Stimulated activated CD8-positive, alpha-beta memory T cell treated with anti-CD3 and anti-CD28 coated beads, Interleukin-4, amount 100 ng/mL, for 24 hours (primary cell): ENCODE results near the gene PREX1.
A peak's percentile ranks its signal among the peaks of the same experiment; 100 is the strongest.
"Not testable (repeated sequence)": the region's sequence is repeated elsewhere in the genome, so short reads cannot be mapped to it uniquely, and the experiment has no call there.

Experiments used
- DNase-seq: peaks from one replicate; pipeline ENCODE4 v3.0.0-alpha.2; 2020; ENCODE audit warnings: low read depth

The PREX1 gene, protein sequence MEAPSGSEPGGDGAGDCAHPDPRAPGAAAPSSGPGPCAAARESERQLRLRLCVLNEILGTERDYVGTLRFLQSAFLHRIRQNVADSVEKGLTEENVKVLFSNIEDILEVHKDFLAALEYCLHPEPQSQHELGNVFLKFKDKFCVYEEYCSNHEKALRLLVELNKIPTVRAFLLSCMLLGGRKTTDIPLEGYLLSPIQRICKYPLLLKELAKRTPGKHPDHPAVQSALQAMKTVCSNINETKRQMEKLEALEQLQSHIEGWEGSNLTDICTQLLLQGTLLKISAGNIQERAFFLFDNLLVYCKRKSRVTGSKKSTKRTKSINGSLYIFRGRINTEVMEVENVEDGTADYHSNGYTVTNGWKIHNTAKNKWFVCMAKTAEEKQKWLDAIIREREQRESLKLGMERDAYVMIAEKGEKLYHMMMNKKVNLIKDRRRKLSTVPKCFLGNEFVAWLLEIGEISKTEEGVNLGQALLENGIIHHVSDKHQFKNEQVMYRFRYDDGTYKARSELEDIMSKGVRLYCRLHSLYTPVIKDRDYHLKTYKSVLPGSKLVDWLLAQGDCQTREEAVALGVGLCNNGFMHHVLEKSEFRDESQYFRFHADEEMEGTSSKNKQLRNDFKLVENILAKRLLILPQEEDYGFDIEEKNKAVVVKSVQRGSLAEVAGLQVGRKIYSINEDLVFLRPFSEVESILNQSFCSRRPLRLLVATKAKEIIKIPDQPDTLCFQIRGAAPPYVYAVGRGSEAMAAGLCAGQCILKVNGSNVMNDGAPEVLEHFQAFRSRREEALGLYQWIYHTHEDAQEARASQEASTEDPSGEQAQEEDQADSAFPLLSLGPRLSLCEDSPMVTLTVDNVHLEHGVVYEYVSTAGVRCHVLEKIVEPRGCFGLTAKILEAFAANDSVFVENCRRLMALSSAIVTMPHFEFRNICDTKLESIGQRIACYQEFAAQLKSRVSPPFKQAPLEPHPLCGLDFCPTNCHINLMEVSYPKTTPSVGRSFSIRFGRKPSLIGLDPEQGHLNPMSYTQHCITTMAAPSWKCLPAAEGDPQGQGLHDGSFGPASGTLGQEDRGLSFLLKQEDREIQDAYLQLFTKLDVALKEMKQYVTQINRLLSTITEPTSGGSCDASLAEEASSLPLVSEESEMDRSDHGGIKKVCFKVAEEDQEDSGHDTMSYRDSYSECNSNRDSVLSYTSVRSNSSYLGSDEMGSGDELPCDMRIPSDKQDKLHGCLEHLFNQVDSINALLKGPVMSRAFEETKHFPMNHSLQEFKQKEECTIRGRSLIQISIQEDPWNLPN (N-terminal part only)

DNA sequence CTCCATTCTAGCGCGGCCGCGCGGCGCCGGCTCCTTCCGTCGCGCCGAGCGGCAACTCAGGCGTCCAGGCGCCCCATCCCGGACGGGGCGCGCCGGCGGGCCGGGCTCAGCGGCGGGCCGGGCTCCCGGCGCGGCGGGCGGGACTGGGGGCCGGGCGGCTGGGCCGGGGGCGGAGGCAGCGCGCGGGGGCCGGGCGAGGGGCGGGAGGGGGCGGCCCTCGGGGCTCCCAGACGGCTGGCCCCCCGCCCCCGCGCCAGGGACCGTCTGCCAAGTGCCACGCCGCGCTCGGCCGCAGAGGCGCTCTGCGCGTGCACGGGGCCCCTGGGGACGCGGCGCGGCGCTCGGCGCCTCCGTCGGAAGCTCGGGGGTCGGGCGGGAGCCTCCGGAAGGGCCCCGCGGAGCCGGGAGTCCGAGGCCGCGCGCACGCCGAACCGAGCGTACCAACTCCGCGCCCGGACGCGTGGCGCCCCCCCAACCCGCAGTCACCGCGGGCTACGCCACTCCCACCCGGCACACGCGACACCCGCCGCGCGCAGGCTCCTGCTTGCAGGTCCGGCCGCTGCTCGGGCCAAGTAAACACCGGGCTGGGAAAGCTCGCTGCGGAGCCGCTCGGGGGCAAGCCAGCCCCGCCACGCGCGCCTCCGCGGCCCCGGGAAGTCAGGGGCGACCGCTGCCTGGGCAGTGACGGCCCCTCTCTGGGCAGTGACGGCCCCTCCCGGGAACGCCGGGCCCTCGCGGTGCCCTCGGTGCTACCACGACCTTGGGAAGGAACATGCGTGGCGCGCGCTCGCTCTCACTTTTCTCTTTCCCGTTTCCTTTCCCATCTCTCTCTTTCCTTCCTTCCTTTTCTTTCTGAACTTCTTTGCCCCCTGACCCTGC is at the start of gene PREX1:
PREX1 (minus strand) TSS at position 145 of the 879 bp plus-strand sequence; CDS start at position 6, 139 bp downstream.
- DNase-seq, result peak; percentile 81

- no peak for DNase-seq
Observed at GRCh38 chr20:48877304-48877703, 49.5 kb upstream of the PREX1 start.

DNA sequence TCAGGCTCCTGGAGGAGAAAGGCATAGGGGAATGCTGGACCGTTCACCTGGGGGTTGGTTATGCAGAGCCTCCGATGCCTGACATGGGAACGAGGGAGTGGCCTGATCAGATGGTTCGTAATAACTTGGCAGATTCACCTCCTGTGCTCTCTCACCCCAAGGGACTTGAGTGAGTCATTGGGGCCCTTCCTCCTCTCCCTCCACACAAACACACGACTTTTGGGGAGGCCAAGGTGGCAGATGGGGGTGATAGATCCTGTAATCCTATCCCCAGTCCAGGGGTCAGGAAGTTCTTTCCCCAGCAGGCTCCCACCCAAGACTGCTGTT is 48.1 kb upstream of the PREX1 start:
- DNase-seq, result no peak

- no peak for DNase-seq
Observed at GRCh38 chr20:48875233-48875913, 47.6 kb upstream of the PREX1 start.

DNA sequence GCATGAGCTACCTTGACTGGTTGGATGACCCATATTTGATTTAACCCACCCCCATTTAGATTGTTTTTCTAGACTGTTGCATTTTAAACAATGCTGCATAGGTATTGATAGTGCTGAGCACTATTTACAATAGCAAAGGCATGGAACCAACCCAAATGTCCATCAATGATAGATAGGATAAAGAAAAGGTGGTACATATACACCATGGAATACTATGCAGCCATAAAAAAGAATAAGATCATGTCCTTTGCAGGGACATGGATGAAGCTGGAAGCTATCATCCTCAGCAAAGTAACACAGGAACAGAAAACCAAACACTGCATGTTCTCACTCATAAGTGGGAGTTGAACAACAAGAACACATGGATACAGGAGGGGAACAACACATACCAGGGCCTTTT is 41.6 kb upstream of the PREX1 start:
- not testable (repeated sequence) for DNase-seq

DNA sequence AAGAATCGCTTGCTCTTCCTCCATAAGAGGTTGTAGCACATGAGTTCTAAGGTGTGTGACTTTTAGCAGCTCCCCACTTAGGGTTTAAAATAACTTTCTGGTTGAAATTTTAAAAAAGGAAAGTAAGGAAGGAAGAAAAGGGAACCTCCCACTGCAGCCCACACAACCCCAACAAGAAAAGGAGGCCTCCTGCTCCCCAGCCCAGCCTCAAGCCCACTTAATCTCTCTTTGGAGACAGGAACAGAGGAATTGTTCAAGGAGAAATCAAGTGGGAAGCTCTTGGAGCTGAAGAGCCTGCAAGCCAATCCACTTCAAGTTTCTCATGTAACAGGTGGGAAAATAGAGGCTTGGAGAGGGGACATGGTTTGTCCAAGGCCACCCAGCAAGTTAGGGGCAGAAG is 39.1 kb upstream of the PREX1 start:
- DNase-seq, result no peak

DNA sequence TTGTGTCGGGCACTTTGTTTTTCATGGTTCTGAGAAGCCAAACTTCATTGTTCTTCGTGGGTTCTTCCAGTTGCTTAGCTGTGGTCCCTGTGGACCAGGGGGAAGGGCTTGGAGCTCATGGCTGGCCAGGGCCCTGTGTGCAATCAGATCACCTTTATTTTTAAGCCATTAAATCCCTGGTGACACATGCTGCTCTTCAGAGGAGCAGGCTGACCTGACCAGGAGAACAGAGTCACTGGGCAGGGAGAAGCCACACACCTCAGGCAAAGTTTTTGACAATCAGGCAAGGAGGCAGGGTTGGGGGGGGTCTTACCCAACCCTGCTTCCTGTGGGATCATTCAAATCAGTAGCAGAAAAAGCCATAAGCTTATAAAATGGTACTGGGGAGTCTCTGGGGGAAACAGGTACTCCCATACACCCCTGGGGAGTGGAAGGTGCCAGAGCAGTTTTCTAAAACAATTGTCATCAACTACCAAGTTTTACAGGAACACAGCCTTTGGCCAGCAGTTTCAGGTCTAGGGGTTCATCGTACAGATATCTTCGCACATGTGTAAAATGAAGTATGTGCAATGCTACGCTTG is 37.0 kb upstream of the PREX1 start:
- no peak for DNase-seq

DNA sequence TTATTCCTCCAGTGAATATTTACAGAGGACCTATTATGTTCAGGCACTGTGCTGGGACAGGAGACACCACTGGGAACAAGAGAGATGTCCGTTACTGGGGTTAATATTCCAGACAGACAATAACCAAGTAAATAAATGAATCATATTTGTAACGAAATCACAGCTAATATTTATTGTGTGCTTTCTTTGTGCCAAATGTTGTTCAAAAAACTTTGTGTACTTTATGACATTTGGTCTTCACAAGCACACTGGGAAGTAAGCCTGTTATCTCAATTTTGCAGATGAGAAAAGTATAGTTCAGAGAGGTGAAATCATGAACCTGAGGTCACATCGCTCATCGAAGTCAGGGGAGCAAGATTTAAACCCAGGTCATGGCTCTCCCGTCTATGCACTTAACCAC is 36.5 kb upstream of the PREX1 start:
- DNase-seq, result no peak

DNA sequence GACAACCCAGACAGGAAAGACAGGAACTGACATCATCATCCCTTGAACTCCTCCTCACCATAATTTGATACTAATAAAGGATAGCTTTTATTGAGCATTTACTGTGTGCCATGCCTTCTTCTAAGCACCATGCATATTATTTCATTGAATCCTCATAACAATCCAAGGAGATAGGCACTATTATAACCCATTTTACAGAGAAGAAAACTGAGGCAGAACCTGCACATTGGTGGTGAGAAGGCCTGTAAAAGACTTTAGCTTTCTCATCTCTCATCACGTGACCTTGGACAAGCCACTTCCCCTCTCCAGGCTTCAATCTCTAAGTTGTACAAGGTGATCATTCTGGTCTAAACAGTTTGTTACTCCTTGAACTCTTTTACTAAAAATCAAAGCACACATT is 34.5 kb upstream of the PREX1 start:
- DNase-seq, result no peak

GRCh38 chr20:48861444-48861843 is 33.6 kb upstream of the PREX1 start:
- no peak for DNase-seq

DNA sequence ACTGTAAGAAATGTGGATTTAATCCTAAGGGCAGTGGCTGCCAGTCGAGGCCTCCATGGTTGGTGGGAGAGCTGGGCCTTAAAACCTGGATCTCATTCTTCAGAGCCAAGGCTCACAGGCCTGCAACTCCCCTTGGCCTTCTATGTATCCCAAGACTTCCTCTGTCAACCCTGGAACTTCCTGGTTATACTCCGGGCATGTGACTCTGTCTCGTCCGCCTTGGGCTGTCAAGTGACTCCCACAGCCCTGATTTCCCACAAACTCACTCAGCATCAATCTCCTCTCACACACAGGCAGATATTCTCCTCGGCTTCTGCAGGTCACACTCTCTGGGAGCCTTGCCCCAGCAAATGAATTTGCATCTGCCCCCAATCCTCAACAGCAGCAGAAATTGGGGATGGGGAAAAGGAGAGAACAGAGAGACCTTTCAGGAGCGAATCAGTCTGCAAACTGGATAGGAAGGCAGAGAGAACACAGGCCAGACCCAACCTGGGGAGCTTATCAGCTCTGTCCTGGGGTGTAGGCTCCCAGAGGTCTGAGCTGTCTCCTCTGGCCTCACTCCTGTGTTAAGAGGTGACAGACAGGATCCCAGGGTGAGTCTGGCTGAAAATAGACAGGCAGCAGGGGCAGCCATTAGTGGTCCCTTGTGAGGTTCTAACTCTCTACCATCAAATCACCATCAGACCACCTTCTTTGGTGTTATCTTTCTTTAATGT is 30.4 kb upstream of the PREX1 start:
- no peak for DNase-seq

GRCh38 chr20:48856130-48856529 is 28.3 kb upstream of the PREX1 start:
- DNase-seq, result no peak

DNA sequence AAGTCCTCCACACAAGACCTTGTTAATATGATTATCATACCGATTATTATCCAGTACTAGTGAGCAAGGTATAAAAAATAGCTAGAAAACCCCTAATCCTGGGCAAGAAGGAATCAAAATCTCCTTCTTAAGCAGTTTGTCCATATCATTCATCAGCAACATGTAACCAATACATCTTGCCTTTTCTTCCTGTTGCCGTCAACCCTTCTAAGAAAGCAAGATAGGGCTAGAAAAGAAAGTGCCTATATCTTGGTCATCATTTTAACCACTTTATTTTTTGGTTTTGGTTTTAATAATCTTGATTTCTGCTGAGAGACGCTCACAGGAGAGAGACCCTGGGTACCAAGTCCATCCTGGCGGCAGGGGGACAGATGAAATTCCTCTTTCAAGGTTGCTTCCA is 27.2 kb upstream of the PREX1 start:
- DNase-seq, result no peak

DNA sequence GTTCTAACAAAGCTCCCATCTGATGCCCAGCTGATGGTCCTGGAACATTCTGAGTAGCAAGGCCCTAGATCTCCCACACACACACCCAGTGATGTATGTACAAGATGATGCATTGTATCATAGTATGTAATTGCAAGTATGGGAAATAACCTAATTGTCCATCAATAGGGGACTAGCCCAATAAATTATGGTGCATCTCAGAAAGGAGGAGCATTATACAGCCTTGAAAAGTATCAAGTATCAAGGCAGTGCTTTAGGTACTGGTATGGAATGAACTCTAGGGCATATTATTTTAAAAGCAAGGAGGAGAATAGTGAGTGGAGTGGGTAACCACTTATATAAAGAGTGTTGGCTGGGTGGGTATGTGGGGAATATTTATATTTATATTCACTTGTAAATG is 24.8 kb upstream of the PREX1 start:
- DNase-seq, result no peak

DNA sequence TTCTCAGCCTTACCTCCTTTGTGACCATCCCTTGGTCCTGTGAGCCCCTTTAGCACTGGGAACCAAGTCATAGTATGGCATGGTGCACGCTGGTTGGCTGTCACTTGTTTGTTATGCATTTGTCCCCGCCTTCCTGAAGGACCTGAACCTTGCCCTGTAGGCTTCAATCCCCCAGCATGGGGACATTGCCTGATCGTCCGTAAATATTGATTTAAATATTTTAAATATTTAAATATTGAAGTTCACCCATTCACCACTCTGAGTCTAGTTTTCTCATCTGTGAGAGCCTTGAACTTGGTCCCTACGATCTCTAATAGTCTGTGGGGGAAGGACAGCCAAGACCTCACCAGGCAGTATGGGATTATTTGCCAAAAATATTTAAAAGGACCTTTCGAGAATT is 23.8 kb upstream of the PREX1 start:
- no peak for DNase-seq

GRCh38 chr20:48850977-48851299 is 23.1 kb upstream of the PREX1 start:
- DNase-seq, result no peak

DNA sequence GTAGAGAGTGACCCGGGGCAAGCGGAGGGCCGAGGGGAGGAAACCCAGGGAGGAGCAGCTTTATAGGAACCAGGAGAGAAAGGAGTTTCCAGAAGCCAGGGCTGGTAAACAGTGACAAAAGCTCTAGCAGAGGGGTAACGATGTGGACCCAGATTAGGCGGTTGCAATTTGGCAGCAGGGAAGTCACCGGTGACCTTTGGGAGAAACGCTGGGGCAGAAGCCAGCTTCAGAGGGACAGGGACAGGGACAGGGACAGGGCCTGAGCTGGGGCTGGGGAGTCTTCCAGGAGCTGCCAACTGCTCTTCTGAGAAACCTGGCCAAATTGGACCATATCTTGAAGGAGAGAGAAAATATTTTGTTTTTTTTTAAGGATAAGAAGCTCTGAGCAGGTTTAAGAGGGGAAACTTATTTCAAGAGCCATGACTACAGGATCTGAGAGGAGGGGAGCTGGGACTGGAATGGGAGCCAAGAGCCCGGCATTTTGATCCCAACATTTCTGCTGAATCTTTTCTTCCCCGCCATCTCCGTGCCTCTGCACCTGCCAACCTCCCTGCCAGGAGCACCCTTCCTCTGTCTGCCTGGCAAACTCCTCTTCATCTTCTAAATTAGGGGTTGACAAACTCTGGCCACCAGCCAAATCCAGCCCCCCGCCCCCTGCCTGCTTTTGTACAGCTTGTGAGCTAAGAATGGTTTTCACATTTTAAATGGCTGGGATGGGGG is 22.6 kb upstream of the PREX1 start:
- no peak for DNase-seq

DNA sequence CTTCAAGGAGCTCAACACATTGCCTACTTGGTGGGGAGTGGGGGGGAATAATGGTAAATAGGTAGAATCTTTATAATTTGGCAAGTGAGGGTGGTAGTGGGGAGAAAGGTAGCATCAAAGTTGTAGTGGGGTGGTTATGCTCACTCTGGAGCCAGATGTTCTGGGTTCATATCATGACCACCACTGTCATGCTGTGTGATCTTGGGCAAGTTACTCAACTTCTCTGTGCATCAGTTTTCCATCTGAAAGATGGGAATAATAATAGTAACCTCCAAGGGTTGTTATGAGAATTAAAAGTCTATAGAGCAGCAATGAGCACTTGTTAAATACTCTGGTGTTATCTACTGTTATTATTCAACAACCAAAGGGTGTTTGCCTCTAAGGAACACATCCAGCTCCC is 22.0 kb upstream of the PREX1 start:
- no peak for DNase-seq

GRCh38 chr20:48849299-48849698 is 21.5 kb upstream of the PREX1 start:
- no peak for DNase-seq
